WTC11 (cell line): ENCODE measurements around the gene ADAMTS2. TPM values are rescaled to one million over a fixed set of nuclear protein-coding genes. Genes with fewer than 3 reads are reported as not detected.

ENCODE experiments used
- ATAC-seq: fragments of 200-7000 bp; cut with Tn5 transposase; 2 replicates; pipeline ENCODE4 v1.10.0; 2021; ENCODE audit warnings: mild to moderate bottlenecking, moderate library complexity
- CTCF ChIA-PET: fragments of 300-600 bp; sonication (Branson Sonifier 250); formaldehyde crosslinking; loops from one replicate; lab custom pipeline; 2021; ENCODE audit warnings: antibody characterized with exemption; lab: Charles Lee
- POLR2A ChIA-PET: fragments of 350-600 bp; sonication (Branson Sonifier 250); formaldehyde crosslinking; loops from one replicate; lab custom pipeline; 2021; ENCODE audit warnings: antibody characterized with exemption; lab: Charles Lee
- DNase-seq: peaks from one replicate; pipeline ENCODE4 v3.0.0; 2021; ENCODE audit warnings: low spot score
- H3K27ac Mint-ChIP-seq: 2 replicates; pipeline ENCODE4 v1.8.0; 2021; ENCODE audit warnings: mixed read lengths
- H3K27me3 Mint-ChIP-seq: 2 replicates; pipeline ENCODE4 v1.8.0; 2021; ENCODE audit warnings: low read depth, mild to moderate bottlenecking, moderate library complexity, mixed read lengths
- H3K36me3 Mint-ChIP-seq: 2 replicates; pipeline ENCODE4 v1.8.0; 2021; ENCODE audit warnings: mixed read lengths
- H3K4me1 Mint-ChIP-seq: 2 replicates; pipeline ENCODE4 v1.8.0; 2022; ENCODE audit warnings: mixed read lengths
- H3K4me3 Mint-ChIP-seq: 2 replicates; pipeline ENCODE4 v1.8.0; 2021; ENCODE audit warnings: mild to moderate bottlenecking, moderate library complexity, mixed read lengths
- H3K9me3 Mint-ChIP-seq: 2 replicates; pipeline ENCODE4 v1.8.0; 2021; ENCODE audit warnings: mixed read lengths
- ATF1 ChIP-seq: sonication (generic); formaldehyde crosslinking; IDR thresholded peaks from 2 replicates; pipeline ENCODE4 v1.8.1; 2023; ENCODE audit warnings: mild to moderate bottlenecking, moderate library complexity, missing genetic modification reagents
- ATF2 ChIP-seq: sonication (generic); formaldehyde crosslinking; IDR thresholded peaks from 2 replicates; pipeline ENCODE4 v1.8.1; 2022; ENCODE audit warnings: low read depth, missing genetic modification reagents, borderline replicate concordance
- CREM ChIP-seq: sonication (generic); formaldehyde crosslinking; IDR thresholded peaks from 2 replicates; pipeline ENCODE4 v1.8.1; 2022; ENCODE audit warnings: mild to moderate bottlenecking, missing genetic modification reagents, moderate library complexity
- ESRRA ChIP-seq: sonication (generic); formaldehyde crosslinking; IDR thresholded peaks from 2 replicates; pipeline ENCODE4 v1.8.1; 2022; ENCODE audit warnings: mild to moderate bottlenecking, missing genetic modification reagents, borderline replicate concordance
- HMGXB4 ChIP-seq: sonication (generic); formaldehyde crosslinking; IDR thresholded peaks from 2 replicates; pipeline ENCODE4 v1.8.1; 2023; ENCODE audit warnings: mild to moderate bottlenecking, moderate library complexity, missing genetic modification reagents
- KAT7 ChIP-seq: sonication (generic); formaldehyde crosslinking; IDR thresholded peaks from 2 replicates; pipeline ENCODE4 v1.8.1; 2023; ENCODE audit warnings: missing genetic modification reagents, mild to moderate bottlenecking, borderline replicate concordance
- NFYB ChIP-seq: sonication (generic); formaldehyde crosslinking; conservative IDR thresholded peaks from 2 replicates; pipeline ENCODE4 v1.8.0; 2022; ENCODE audit warnings: low read depth, missing genetic modification reagents
- OVOL2 ChIP-seq: fragments of 250-450 bp; sonication (Bioruptor Pico); IDR thresholded peaks from 2 replicates; pipeline ENCODE4 v1.9.0; 2021; ENCODE audit warnings: mild to moderate bottlenecking, borderline replicate concordance
- PREB ChIP-seq: sonication (generic); formaldehyde crosslinking; IDR thresholded peaks from 2 replicates; pipeline ENCODE4 v1.8.1; 2022; ENCODE audit warnings: mild to moderate bottlenecking, missing genetic modification reagents, moderate library complexity, borderline replicate concordance
- RELA ChIP-seq: sonication (generic); formaldehyde crosslinking; IDR thresholded peaks from 2 replicates; pipeline ENCODE4 v1.8.1; 2022; ENCODE audit warnings: missing genetic modification reagents, mild to moderate bottlenecking, borderline replicate concordance
- STAT6 ChIP-seq: sonication (generic); formaldehyde crosslinking; conservative IDR thresholded peaks from 2 replicates; pipeline ENCODE4 v1.8.1; 2023; ENCODE audit warnings: mild to moderate bottlenecking, low read depth, missing genetic modification reagents, moderate library complexity
- ZNF317 ChIP-seq: sonication (generic); formaldehyde crosslinking; IDR thresholded peaks from 2 replicates; pipeline ENCODE4 v1.8.1; 2023; ENCODE audit warnings: low read depth, mild to moderate bottlenecking, moderate library complexity, missing genetic modification reagents, borderline replicate concordance
- total RNA-seq: library from RNA; stranded (reverse); gene quantifications from 3 replicates; pipeline ENCODE4 v1.2.3, GENCODE V29; 2021
- TF ChIP-seq, protein P1 (sequence below): sonication (generic); formaldehyde crosslinking; IDR thresholded peaks from 2 replicates; pipeline ENCODE4 v1.8.0; 2022; ENCODE audit warnings: missing genetic modification reagents
- TF ChIP-seq, protein P2 (sequence below): sonication (generic); formaldehyde crosslinking; IDR thresholded peaks from 2 replicates; pipeline ENCODE4 v1.8.1; 2023; ENCODE audit warnings: mild to moderate bottlenecking, missing genetic modification reagents

The ADAMTS2 gene
- total RNA-seq, 1 experiment from 2014 or later: 11.2 TPM

DNA sequence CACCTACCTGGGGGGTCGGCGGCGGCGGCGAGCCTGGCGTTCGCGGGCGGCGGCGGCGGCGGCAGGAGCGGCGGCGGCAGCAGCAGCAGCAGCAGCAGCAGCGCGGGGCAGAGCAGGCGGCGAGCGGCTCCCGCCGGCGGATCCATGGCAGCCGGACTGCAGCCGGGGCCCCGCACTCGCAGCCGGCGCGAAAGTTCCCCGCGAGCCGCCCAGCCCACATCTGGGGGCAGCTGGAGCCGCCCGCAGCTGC is 153 bp downstream of the ADAMTS2 start (continued):
- TF ChIP-seq STAT6 (no peak), PREB (no peak), OVOL2 (CRISPR knock-in tag) (no peak), RELA (CRISPR knock-in tag) (no peak), ATF2 (CRISPR knock-in tag) (no peak), CREM (CRISPR knock-in tag) (no peak)
- TF ChIP-seq, protein P1, sequence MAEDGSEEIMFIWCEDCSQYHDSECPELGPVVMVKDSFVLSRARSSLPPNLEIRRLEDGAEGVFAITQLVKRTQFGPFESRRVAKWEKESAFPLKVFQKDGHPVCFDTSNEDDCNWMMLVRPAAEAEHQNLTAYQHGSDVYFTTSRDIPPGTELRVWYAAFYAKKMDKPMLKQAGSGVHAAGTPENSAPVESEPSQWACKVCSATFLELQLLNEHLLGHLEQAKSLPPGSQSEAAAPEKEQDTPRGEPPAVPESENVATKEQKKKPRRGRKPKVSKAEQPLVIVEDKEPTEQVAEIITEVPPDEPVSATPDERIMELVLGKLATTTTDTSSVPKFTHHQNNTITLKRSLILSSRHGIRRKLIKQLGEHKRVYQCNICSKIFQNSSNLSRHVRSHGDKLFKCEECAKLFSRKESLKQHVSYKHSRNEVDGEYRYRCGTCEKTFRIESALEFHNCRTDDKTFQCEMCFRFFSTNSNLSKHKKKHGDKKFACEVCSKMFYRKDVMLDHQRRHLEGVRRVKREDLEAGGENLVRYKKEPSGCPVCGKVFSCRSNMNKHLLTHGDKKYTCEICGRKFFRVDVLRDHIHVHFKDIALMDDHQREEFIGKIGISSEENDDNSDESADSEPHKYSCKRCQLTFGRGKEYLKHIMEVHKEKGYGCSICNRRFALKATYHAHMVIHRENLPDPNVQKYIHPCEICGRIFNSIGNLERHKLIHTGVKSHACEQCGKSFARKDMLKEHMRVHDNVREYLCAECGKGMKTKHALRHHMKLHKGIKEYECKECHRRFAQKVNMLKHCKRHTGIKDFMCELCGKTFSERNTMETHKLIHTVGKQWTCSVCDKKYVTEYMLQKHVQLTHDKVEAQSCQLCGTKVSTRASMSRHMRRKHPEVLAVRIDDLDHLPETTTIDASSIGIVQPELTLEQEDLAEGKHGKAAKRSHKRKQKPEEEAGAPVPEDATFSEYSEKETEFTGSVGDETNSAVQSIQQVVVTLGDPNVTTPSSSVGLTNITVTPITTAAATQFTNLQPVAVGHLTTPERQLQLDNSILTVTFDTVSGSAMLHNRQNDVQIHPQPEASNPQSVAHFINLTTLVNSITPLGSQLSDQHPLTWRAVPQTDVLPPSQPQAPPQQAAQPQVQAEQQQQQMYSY (CRISPR knock-in tag): no peak

DNA sequence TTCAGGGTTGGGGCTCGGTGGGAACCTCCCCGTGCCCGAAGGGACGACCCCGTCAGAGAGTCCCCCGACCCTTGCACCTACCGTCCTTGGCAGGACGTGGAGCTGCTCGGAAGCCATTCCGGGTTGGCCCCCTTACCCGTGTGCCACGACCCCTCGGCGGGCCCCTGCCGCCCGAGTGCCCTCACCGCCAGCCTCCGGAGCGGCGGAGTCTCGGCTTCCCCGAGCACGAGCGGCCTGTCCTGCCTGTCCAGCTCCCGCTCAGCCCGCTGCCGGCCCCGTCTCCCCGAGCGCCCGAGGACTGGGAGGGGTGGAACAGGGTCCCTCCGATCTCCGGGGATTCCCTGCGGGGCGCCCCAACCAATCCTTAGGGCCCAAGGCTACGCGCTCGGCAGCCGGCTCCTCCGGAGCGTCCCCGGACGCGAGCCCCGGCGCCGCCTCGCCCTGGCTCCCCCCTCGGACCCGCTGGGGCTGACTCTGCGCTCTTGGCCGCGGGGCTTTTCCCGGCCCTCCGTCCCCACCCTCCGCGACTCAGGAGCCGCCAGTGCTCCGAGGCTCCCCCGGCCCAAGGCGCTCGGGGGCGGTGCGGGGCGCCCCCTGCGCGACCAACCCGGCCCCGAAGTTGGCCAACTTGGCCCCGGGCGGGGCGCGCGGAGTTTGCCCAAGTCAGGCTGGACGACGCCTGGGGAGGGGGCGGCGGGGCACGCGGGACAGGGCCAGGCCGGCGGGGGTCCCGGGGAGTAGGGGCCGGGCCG is 654 bp downstream of the ADAMTS2 start:
- ChIA-PET CTCF (interaction anchor here (0.6 to 2.7 kb wide), 15 partner anchors 10 to 324 kb away, joined by 3 to 12 read pairs (median 5); no protein-coding TSS in a partner anchor), POLR2A (no interaction called here)
- DNase-seq: peak; percentile 30
- no peak overlapping the region for H3K27ac Mint-ChIP-seq
- peaks cover 59% of the 10 kb centered on the region for H3K27me3 Mint-ChIP-seq
- peak overlapping the region; percentile 66 for H3K4me3 Mint-ChIP-seq
- TF ChIP-seq ZNF317 (CRISPR knock-in tag) (no peak), ESRRA (CRISPR knock-in tag) (0 out of 2 replicates have a peak, but pooled peaks have one; percentile 36), KAT7 (0 out of 2 replicates have a peak, but pooled peaks have one; percentile 12), HMGXB4 (CRISPR knock-in tag) (peak; percentile 86; the same call in 1 of the 2 replicates), NFYB (CRISPR knock-in tag) (no peak), ATF1 (CRISPR knock-in tag) (0 out of 2 replicates have a peak, but pooled peaks have one; percentile 49)
- TF ChIP-seq, protein P2, sequence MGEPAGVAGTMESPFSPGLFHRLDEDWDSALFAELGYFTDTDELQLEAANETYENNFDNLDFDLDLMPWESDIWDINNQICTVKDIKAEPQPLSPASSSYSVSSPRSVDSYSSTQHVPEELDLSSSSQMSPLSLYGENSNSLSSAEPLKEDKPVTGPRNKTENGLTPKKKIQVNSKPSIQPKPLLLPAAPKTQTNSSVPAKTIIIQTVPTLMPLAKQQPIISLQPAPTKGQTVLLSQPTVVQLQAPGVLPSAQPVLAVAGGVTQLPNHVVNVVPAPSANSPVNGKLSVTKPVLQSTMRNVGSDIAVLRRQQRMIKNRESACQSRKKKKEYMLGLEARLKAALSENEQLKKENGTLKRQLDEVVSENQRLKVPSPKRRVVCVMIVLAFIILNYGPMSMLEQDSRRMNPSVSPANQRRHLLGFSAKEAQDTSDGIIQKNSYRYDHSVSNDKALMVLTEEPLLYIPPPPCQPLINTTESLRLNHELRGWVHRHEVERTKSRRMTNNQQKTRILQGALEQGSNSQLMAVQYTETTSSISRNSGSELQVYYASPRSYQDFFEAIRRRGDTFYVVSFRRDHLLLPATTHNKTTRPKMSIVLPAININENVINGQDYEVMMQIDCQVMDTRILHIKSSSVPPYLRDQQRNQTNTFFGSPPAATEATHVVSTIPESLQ (CRISPR knock-in tag): no peak
- TF ChIP-seq, all 79 proteins: peak for 4
- Mint-ChIP-seq H3K36me3 (no peaks in the 10 kb centered on the region), H3K9me3 (no peaks in the 10 kb centered on the region), H3K4me1 (peaks cover 24% of the 10 kb centered on the region)
- peak; percentile 2; the same call in 1 of the 2 replicates for ATAC-seq
